ENCODE data around the gene TMEM255B.

GRCh38 chr13:113834496-113835200, 75.6 kb downstream of the TMEM255B start:
- TF ChIP-seq CTCF (IDR thresholded peaks at IDR 0.05) (no peak), POLR2A (IDR thresholded peaks at IDR 0.05) (no peak)

Data from prostate gland (tissue), 2 donors.